Left renal cortex interstitium (tissue), 4 donors: Measurements from ENCODE around the gene KIF5B. TPM values are rescaled to one million over a fixed set of nuclear protein-coding genes. Genes with fewer than 3 reads are reported as not detected.
"Not testable (repeated sequence)": the region's sequence is repeated elsewhere in the genome, so short reads cannot be mapped to it uniquely, and the experiment has no call there.

Experiments
- DNase-seq, 4 donors: peaks; one replicate each; pipeline ENCODE4 v3.0.0-alpha.2; 2013; ENCODE audit warnings: low read depth in 4 of 4, low spot score in 2 of 4, missing footprints in 1 of 4
- polyA plus RNA-seq, 4 donors: library from polyadenylated mRNA; unstranded; fragments of 120-200 nt; gene quantifications; one replicate each; pipeline ENCODE4 v1.2.1, GENCODE V29; 2013; ENCODE audit not compliant: insufficient read length in 4 of 4

Gene KIF5B
- polyA plus RNA-seq, 4 donors = 130 to 170 (median 141) TPM

DNA sequence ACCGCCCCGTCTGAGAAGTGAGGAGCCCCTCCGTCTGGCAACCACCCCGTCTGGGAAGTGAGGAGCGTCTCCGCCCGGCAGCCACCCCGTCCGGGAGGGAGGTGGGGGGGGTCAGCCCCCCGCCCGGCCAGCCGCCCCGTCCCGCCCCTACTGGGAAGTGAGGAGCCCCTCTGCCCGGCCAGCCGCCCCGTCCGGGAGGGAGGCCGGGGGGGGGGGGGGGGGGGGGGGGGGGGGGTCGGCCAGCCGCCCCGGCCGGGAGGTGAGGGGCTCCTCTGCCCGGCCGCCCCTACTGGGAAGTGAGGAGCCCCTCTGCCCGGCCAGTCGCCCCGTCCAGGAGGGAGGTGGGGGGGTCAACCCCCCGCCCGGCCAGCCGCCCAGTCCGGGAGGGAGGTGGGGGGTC is 86.4 kb downstream of the KIF5B start:
- DNase-seq = not testable (repeated sequence)

DNA sequence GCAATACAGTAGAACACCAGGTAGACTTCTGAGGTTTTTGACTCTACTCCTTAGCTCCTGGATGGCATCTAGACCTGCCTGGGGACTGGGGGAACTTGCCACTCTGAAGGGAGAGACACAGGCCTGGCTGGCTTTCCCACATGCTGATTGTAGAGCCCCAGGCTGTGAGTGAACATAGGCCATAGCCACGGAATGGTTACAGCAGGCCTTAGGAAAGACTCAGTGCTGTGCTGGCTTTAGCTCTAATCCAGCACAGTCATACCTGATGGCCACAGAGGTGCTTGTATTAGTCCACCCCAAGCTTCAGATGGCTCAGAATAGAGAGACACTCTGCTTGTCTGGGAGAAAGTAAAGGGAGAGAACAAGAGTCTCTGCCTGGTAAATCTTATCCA is 92.6 kb downstream of the KIF5B start:
- DNase-seq = no peak

GRCh38 chr10:31962826-31963588 is 93.2 kb downstream of the KIF5B start:
- no peak for DNase-seq

GRCh38 chr10:31961277-31962074 is 94.7 kb downstream of the KIF5B start:
- no peak for DNase-seq

DNA sequence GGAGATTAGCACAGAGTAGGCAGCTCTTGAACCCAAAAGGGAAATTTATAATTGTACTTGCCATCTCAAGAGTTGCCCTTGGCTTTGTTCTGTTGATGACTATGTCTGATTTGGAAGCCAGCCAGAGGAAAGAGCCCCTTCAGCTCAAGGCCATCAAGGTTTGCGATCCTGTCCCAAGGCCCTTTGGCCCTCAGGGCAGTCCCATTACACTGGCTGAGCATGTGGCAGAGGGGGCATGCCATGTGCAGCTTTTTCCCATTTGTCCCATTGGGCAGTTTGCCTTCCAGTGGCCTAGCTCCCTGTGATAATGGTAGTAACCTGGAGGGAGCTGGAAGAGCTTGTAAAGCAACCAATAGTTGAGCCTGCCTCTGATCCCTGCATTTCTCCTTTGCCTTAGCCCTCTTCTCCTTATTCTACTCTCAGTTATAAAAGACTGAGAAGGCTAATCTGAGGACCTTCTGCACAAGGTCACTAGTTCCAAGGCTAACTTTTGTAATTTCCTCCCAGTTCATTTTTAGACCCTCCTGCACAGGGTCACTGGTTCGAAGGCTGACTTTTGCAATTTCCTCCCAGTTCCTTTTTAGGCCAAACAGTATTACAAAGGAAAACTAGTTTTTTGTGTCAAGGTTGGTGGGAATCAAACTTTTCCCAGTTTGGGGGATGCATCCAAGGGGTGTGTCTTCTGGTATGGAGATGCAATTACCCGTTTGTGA is 96.6 kb downstream of the KIF5B start:
- DNase-seq = no peak

Other genes starting within 250 kb of the KIF5B start
- 10 to 100 TPM; 26.5 to 51.6 (median 33.5) TPM for gene ARHGAP12, start 127.6 kb downstream of the KIF5B start, polyA plus RNA-seq